ENCODE measurements around the gene SOWAHB. TPM values are rescaled to one million over a fixed set of nuclear protein-coding genes. Genes with fewer than 3 reads are reported as not detected.

SOWAHB gene
- total and polyA plus RNA-seq, 4 donors = 2.5 to 30.5 (median 10.1) TPM

GRCh38 chr4:76923619-76924357 lies 25.8 kb upstream of the SOWAHB start:
- H3K9me3 ChIP-seq (ENCODE audit: control insufficient read depth in 4 of 4, low read length in 3 of 4) = no peaks in the 10 kb centered on the region
- no peaks in the 10 kb centered on the region for H3K27me3 ChIP-seq (ENCODE audit: control insufficient read depth in 4 of 4, insufficient read depth in 4 of 4, low read length in 3 of 4)
- no peak overlapping the region for H3K9ac ChIP-seq (ENCODE audit: low read depth in 1 of 2, low read length in 2 of 2)
- H3K36me3 ChIP-seq (ENCODE audit: control insufficient read depth in 4 of 4, insufficient read depth in 3 of 4, low read depth in 1 of 4, low read length in 3 of 4) = no peaks in the 10 kb centered on the region
- H3K4me3 ChIP-seq (ENCODE audit: low read depth in 1 of 3, low read length in 3 of 3) = no peak overlapping the region
- 91% methylated on average over 5 of the region's 5 CpGs for WGBS
- TF ChIP-seq REST (IDR thresholded peaks at IDR 0.05) = no peak
- no peak for TF ChIP-seq NR2F2 (IDR thresholded peaks at IDR 0.05)
- DNase-seq (ENCODE audit: low spot score) = no peak
- H3K27ac ChIP-seq (ENCODE audit: low read depth in 1 of 2, low read length in 2 of 2) = no peak overlapping the region
- no peaks in the 10 kb centered on the region for H3K4me1 ChIP-seq (ENCODE audit: control insufficient read depth in 4 of 4, insufficient read depth in 4 of 4, low read length in 3 of 4)

GRCh38 chr4:76920715-76921114 lies 22.8 kb upstream of the SOWAHB start:
- Histone ChIP-seq H3K4me1 (ENCODE audit: control insufficient read depth in 4 of 4, insufficient read depth in 4 of 4, low read length in 3 of 4) (no peaks in the 10 kb centered on the region), H3K9me3 (ENCODE audit: control insufficient read depth in 4 of 4, low read length in 3 of 4) (no peaks in the 10 kb centered on the region), H3K27ac (ENCODE audit: low read depth in 1 of 2, low read length in 2 of 2) (no peak overlapping the region), H3K4me3 (ENCODE audit: low read depth in 1 of 3, low read length in 3 of 3) (no peak overlapping the region), H3K36me3 (ENCODE audit: control insufficient read depth in 4 of 4, insufficient read depth in 3 of 4, low read depth in 1 of 4, low read length in 3 of 4) (no peaks in the 10 kb centered on the region), H3K27me3 (ENCODE audit: control insufficient read depth in 4 of 4, insufficient read depth in 4 of 4, low read length in 3 of 4) (no peaks in the 10 kb centered on the region), H3K9ac (ENCODE audit: low read depth in 1 of 2, low read length in 2 of 2) (no peak overlapping the region)
- DNase-seq (ENCODE audit: low spot score) = no peak
- no peak for TF ChIP-seq MAX (IDR thresholded peaks at IDR 0.05)
- no peak for TF ChIP-seq FOXA1 (IDR thresholded peaks at IDR 0.05)
- TF ChIP-seq HNF4A (conservative IDR thresholded peaks at IDR 0.05) = no peak
- no peak for TF ChIP-seq JUND (IDR thresholded peaks at IDR 0.05)
- TF ChIP-seq ZBTB33 (IDR thresholded peaks at IDR 0.05) = no peak
- TF ChIP-seq GABPA (IDR thresholded peaks at IDR 0.05 in 1 of 2, conservative IDR thresholded peaks at IDR 0.05 in 1 of 2) = no peak
- no peak for TF ChIP-seq HNF4G (IDR thresholded peaks at IDR 0.05)
- no peak for TF ChIP-seq RAD21 (IDR thresholded peaks at IDR 0.05)
- TF ChIP-seq ATF3 (IDR thresholded peaks at IDR 0.05) = no peak
- TF ChIP-seq CTCF (IDR thresholded peaks at IDR 0.05; ENCODE audit: low read depth, low read length, missing input control) = no peak
- no peak for TF ChIP-seq NR2F2 (IDR thresholded peaks at IDR 0.05)
- TF ChIP-seq EGR1 (IDR thresholded peaks at IDR 0.05; ENCODE audit: low read depth in 2 of 2) = no peak
- TF ChIP-seq YY1 (IDR thresholded peaks at IDR 0.05) = no peak
- no peak for TF ChIP-seq RXRA (IDR thresholded peaks at IDR 0.05)
- TF ChIP-seq TAF1 (conservative IDR thresholded peaks at IDR 0.05) = no peak
